HepG2 (cell line): Measurements from ENCODE around the gene DLG2. TPM values are rescaled to one million over a fixed set of nuclear protein-coding genes. Genes with fewer than 3 reads are reported as not detected.

Experiments
- ATAC-seq: fragments of 200-7000 bp; cut with Tn5 transposase; 3 replicates; pipeline ENCODE4 v1.9.1; 2020; ENCODE audit warnings: mild to moderate bottlenecking, moderate library complexity
- BruUV-seq: library from RNA; stranded (reverse); fragments of 400-500 nt; replicated peaks from 2 replicates; lab custom pipeline; 2021; lab: Mats Ljungman, UMichigan
- CTCF ChIA-PET: fragments of 300-600 bp; formaldehyde crosslinking; extraction: SDS; loops from one replicate; lab custom pipeline; 2021; ENCODE audit warnings: low total read pairs, inconsistent platforms, low intra/inter-chr PET ratio; lab: Yijun Ruan, JAX
- POLR2A ChIA-PET: fragments of 350-600 bp; sonication (Branson Sonifier 250); formaldehyde crosslinking; loops from one replicate; lab custom pipeline; 2020; ENCODE audit warnings: antibody characterized with exemption, inconsistent platforms; lab: Yijun Ruan, JAX
- DNase-seq: peaks from one replicate; pipeline ENCODE4 v3.0.0-alpha.2; 2015; ENCODE audit warnings: low spot score
- FAIRE-seq: peaks from 3 replicates; lab custom pipeline; 2011; peaks lifted over from hg19 to GRCh38; lab: Jason Lieb, UNC
- H2AFZ ChIP-seq: one replicate; pipeline ENCODE4 v1.6.1; 2011; ENCODE audit warnings: low read length, inconsistent platforms
- H3K27ac ChIP-seq: fragments of 300-600 bp; 3 replicates; pipeline ENCODE4 v1.8.0; 2011; ENCODE audit warnings: mixed run types, mild to moderate bottlenecking, mixed read lengths, low read length, inconsistent platforms; ENCODE audit not compliant: insufficient read depth; ENCODE audit errors: extremely low read length
- H3K27me3 ChIP-seq, 2 experiments: fragments of 200-600 bp in 1 of 2; 2 replicates in 1 of 2; 3 replicates in 1 of 2; pipeline versions ENCODE4 v1.6.0 to v1.8.0; 2011; ENCODE audit warnings: low read length in 2 of 2, mild to moderate bottlenecking in 2 of 2, moderate library complexity in 2 of 2, inconsistent platforms in 1 of 2; ENCODE audit not compliant: insufficient read depth in 2 of 2, control insufficient read depth in 1 of 2
- H3K36me3 ChIP-seq, 2 experiments: fragments of 200-600 bp in 1 of 2; replicated peaks in 1 of 2; 2 replicates in 1 of 2; 3 replicates in 1 of 2; pipeline versions ENCODE4 v1.5.1 to v1.8.0; 2011; ENCODE audit warnings: low read length in 2 of 2, inconsistent platforms in 1 of 2; ENCODE audit not compliant: insufficient read depth in 2 of 2, control insufficient read depth in 1 of 2
- H3K4me1 ChIP-seq: 2 replicates; pipeline ENCODE4 v1.5.1; 2012; ENCODE audit warnings: low read length, inconsistent platforms; ENCODE audit not compliant: insufficient read depth
- H3K4me2 ChIP-seq: 2 replicates; pipeline ENCODE4 v1.6.0; 2011; ENCODE audit warnings: low read depth, low read length, inconsistent platforms
- H3K4me3 ChIP-seq, 3 experiments: fragments of 200-600 bp in 1 of 3; sonication (generic), shearing (Covaris generic) in 1 of 3; replicated peaks in 1 of 3; 2 replicates each; pipeline ENCODE4 v1.5.1; 2011 to 2016; ENCODE audit warnings: low read length in 3 of 3, inconsistent platforms in 2 of 3, low read depth in 2 of 3, mild to moderate bottlenecking in 2 of 3, control low read depth in 1 of 3, mixed read lengths in 1 of 3; ENCODE audit not compliant: insufficient read depth in 1 of 3
- H3K79me2 ChIP-seq: one replicate; pipeline ENCODE4 v1.6.1; 2011; ENCODE audit warnings: low read length, inconsistent platforms; ENCODE audit not compliant: insufficient read depth
- H3K9ac ChIP-seq: 2 replicates; pipeline ENCODE4 v1.6.0; 2011; ENCODE audit warnings: mild to moderate bottlenecking, low read depth, low read length, inconsistent platforms; ENCODE audit not compliant: insufficient read depth
- H3K9me3 ChIP-seq: 2 replicates; pipeline ENCODE4 v1.5.1; 2012; ENCODE audit warnings: mild to moderate bottlenecking, low read length
- H4K20me1 ChIP-seq: 2 replicates; pipeline ENCODE4 v1.6.0; 2011; ENCODE audit warnings: inconsistent platforms, mild to moderate bottlenecking, low read length, moderate library complexity; ENCODE audit not compliant: insufficient read depth
- AHR ChIP-seq: IDR thresholded peaks from 2 replicates; pipeline ENCODE4 v1.6.1; 2018; ENCODE audit warnings: missing genetic modification reagents, missing compliant biosample characterization
- GFI1 ChIP-seq: sonication (generic); formaldehyde crosslinking; IDR thresholded peaks from 2 replicates; pipeline ENCODE4 v1.5.0; 2020; ENCODE audit warnings: missing genetic modification reagents, mild to moderate bottlenecking, borderline replicate concordance
- NCOA1 ChIP-seq: sonication (generic); formaldehyde crosslinking; IDR thresholded peaks from 2 replicates; pipeline ENCODE4 v1.9.0; 2021; ENCODE audit warnings: missing genetic modification reagents
- NR2F6 ChIP-seq, 2 experiments: IDR thresholded peaks; 2 replicates each; pipeline ENCODE4 v1.6.1; 2016; ENCODE audit warnings: antibody characterized with exemption in 1 of 2, mild to moderate bottlenecking in 1 of 2
- RXRB ChIP-seq: IDR thresholded peaks from 2 replicates; pipeline ENCODE4 v1.6.1; 2016; ENCODE audit warnings: borderline replicate concordance, missing genetic modification reagents, missing compliant biosample characterization
- SP5 ChIP-seq: IDR thresholded peaks from 2 replicates; pipeline ENCODE4 v1.6.1; 2016; ENCODE audit warnings: low read depth, borderline replicate concordance
- ZBTB1 ChIP-seq: sonication (generic); formaldehyde crosslinking; IDR thresholded peaks from 2 replicates; pipeline ENCODE4 v1.4.0; 2020; ENCODE audit warnings: missing genetic modification reagents, borderline replicate concordance
- ZBTB3 ChIP-seq: sonication (generic); formaldehyde crosslinking; IDR thresholded peaks from 2 replicates; pipeline ENCODE4 v1.4.0; 2020; ENCODE audit warnings: low read depth, mild to moderate bottlenecking, moderate library complexity, missing genetic modification reagents, borderline replicate concordance
- ZNF121 ChIP-seq: sonication (generic); formaldehyde crosslinking; IDR thresholded peaks from 2 replicates; pipeline ENCODE4 v1.5.0; 2020; ENCODE audit warnings: mild to moderate bottlenecking, missing genetic modification reagents
- ZNF878 ChIP-seq: sonication (generic); formaldehyde crosslinking; IDR thresholded peaks from 2 replicates; pipeline ENCODE4 v1.8.1; 2023; ENCODE audit warnings: mild to moderate bottlenecking, missing genetic modification reagents, moderate library complexity
- WGBS: methylation state at CpG from one replicate; pipeline ENCODE4 v1.1.6; 2017; ENCODE audit warnings: low lambda C conversion rate; 5-methylcytosine and 5-hydroxymethylcytosine counted together
- in situ Hi-C: cut with HindIII; loops from 2 replicates; pipeline ENCODE4 v1.10.0; 2017; ENCODE audit warnings: low pct_unique_long_range_greater_than_20kb; ENCODE audit not compliant: extremely low pct_ligation_motif_present
- intact Hi-C: fragments of 100-400 bp; cut with micrococcal nuclease; formaldehyde crosslinking; loops from one replicate; pipeline ENCODE4 v1.10.0; 2022; ENCODE audit not compliant: unreplicated experiment
- polyA plus RNA-seq, 8 experiments: library from polyadenylated mRNA; depleted of rRNA in 3 of 8; stranded (reverse) in 7 of 8; unstranded in 1 of 8; fragments of >200 nt; fragmentation: Illumina TruSeq in 4 of 8; extraction: Trizol in 4 of 8; gene quantifications; 2 replicates each; pipeline versions ENCODE4 v1.2.1 to v1.2.3, GENCODE V29; 2011 to 2016; ENCODE audit warnings: low read depth in 4 of 8, missing spikeins in 1 of 8, mixed read lengths in 1 of 8; ENCODE audit not compliant: insufficient read depth in 1 of 8
- total RNA-seq, 5 experiments: library from RNA; depleted of rRNA; stranded (reverse); fragments of >200 nt; fragmentation: Illumina TruSeq; extraction: Trizol; gene quantifications; 2 replicates each; pipeline ENCODE4 v1.2.3, GENCODE V29; 2016; ENCODE audit warnings: low read depth in 1 of 5
- TF ChIP-seq, protein P1 (sequence below): sonication (generic); formaldehyde crosslinking; IDR thresholded peaks from 2 replicates; pipeline ENCODE4 v1.8.0; 2023; ENCODE audit warnings: mild to moderate bottlenecking, missing genetic modification reagents
- TF ChIP-seq, protein P2 (sequence below): sonication (generic); formaldehyde crosslinking; IDR thresholded peaks from 2 replicates; pipeline ENCODE4 v1.5.0; 2020; ENCODE audit warnings: missing genetic modification reagents
- TF ChIP-seq, protein P3 (sequence below): sonication (generic); formaldehyde crosslinking; IDR thresholded peaks from 2 replicates; pipeline ENCODE4 v1.5.0; 2020; ENCODE audit warnings: missing genetic modification reagents
- TF ChIP-seq, protein P4 (sequence below): sonication (generic); formaldehyde crosslinking; IDR thresholded peaks from 2 replicates; pipeline ENCODE4 v1.4.0; 2020; ENCODE audit warnings: missing genetic modification reagents
- TF ChIP-seq, protein P5 (sequence below): sonication (generic); formaldehyde crosslinking; conservative IDR thresholded peaks from 2 replicates; pipeline ENCODE4 v1.4.0; 2020; ENCODE audit warnings: missing genetic modification reagents

DLG2 gene
- total and polyA plus RNA-seq, 2 of the 13 experiments (the other 11 are each of a cell fraction or from before 2014, with no cell fraction given), result 0.46 to 1.0 TPM

DNA sequence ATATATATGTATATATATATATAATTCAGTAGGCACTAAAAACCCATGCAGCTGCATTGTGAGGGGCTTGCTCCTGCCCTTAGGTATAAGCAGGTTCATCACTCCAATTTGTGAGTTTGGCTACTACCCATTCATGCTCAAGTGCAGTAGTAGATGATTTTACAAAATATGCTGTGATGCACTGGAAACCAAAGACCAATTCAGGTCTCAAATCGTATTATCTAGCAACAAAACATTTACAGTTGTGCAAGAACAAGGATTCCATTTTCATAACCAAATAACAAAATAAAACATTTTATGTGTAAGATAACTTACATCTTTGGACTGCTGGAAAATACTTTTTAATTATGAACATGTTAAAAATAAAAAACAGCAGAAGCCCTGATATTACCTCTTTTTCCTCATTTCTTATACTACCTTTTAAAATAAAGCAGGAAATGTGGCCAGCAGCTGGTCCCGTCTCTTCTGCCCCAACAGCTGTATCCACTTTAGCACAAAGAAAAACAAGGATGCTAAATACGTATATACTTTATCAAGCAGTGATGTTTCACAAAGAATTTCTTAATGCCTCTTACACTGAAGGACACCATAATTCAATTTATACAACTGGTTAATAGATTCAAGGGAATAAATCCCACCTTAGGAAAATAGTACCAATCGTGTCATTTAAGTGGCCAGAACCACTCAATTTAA lies 35.0 kb upstream of the DLG2 start:
- H3K27ac ChIP-seq, result no peak overlapping the region
- peaks cover 64% of the 10 kb centered on the region for H3K79me2 ChIP-seq
- 14% methylated on average over 4 of the region's 4 CpGs for WGBS
- H2AFZ ChIP-seq, result no peak overlapping the region
- H3K9ac ChIP-seq, result peak overlapping the region; percentile 98
- intact Hi-C loops, result no loop called here
- no TSS peak for BruUV-seq
- ChIA-PET CTCF (no interaction called here), POLR2A (interaction anchor here (2.6 to 10.0 kb wide), 2 partner anchors 8 to 12 kb away, joined by 7 to 112 read pairs; partner anchors contain the start of gene TMEM126A)
- peak overlapping the region; percentile 88 for H3K4me2 ChIP-seq
- peaks cover 0 to 8% of the 10 kb centered on the region in 2 experiments; a peak in 1 of 5 replicates for H3K36me3 ChIP-seq
- FAIRE-seq (no peak), DNase-seq (no peak), ATAC-seq (no peak)
- H3K9me3 ChIP-seq, result no peaks in the 10 kb centered on the region
- TF ChIP-seq ZBTB3 (CRISPR knock-in tag) (no peak), ZNF878 (CRISPR knock-in tag) (no peak), ZNF121 (CRISPR knock-in tag) (no peak), SP5 (CRISPR knock-in tag) (no peak), GFI1 (CRISPR knock-in tag) (no peak), RXRB (CRISPR knock-in tag) (no peak), AHR (CRISPR knock-in tag) (no peak), NR2F6 (IDR thresholded peaks at IDR 0.05) (no peak), NR2F6 (CRISPR knock-in tag; IDR thresholded peaks at IDR 0.05) (no peak), NCOA1 (no peak), ZBTB1 (CRISPR knock-in tag) (no peak)
- TF ChIP-seq, protein P1, sequence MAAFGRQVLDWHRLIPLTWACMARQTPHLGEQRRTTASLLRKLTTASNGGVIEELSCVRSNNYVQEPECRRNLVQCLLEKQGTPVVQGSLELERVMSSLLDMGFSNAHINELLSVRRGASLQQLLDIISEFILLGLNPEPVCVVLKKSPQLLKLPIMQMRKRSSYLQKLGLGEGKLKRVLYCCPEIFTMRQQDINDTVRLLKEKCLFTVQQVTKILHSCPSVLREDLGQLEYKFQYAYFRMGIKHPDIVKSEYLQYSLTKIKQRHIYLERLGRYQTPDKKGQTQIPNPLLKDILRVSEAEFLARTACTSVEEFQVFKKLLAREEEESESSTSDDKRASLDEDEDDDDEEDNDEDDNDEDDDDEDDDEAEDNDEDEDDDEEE (CRISPR knock-in tag), result no peak
- TF ChIP-seq, protein P2, sequence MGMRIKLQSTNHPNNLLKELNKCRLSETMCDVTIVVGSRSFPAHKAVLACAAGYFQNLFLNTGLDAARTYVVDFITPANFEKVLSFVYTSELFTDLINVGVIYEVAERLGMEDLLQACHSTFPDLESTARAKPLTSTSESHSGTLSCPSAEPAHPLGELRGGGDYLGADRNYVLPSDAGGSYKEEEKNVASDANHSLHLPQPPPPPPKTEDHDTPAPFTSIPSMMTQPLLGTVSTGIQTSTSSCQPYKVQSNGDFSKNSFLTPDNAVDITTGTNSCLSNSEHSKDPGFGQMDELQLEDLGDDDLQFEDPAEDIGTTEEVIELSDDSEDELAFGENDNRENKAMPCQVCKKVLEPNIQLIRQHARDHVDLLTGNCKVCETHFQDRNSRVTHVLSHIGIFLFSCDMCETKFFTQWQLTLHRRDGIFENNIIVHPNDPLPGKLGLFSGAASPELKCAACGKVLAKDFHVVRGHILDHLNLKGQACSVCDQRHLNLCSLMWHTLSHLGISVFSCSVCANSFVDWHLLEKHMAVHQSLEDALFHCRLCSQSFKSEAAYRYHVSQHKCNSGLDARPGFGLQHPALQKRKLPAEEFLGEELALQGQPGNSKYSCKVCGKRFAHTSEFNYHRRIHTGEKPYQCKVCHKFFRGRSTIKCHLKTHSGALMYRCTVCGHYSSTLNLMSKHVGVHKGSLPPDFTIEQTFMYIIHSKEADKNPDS (CRISPR knock-in tag), result no peak
- TF ChIP-seq, protein P3, sequence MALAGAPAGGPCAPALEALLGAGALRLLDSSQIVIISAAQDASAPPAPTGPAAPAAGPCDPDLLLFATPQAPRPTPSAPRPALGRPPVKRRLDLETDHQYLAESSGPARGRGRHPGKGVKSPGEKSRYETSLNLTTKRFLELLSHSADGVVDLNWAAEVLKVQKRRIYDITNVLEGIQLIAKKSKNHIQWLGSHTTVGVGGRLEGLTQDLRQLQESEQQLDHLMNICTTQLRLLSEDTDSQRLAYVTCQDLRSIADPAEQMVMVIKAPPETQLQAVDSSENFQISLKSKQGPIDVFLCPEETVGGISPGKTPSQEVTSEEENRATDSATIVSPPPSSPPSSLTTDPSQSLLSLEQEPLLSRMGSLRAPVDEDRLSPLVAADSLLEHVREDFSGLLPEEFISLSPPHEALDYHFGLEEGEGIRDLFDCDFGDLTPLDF (CRISPR knock-in tag), result no peak
- TF ChIP-seq, protein P4, sequence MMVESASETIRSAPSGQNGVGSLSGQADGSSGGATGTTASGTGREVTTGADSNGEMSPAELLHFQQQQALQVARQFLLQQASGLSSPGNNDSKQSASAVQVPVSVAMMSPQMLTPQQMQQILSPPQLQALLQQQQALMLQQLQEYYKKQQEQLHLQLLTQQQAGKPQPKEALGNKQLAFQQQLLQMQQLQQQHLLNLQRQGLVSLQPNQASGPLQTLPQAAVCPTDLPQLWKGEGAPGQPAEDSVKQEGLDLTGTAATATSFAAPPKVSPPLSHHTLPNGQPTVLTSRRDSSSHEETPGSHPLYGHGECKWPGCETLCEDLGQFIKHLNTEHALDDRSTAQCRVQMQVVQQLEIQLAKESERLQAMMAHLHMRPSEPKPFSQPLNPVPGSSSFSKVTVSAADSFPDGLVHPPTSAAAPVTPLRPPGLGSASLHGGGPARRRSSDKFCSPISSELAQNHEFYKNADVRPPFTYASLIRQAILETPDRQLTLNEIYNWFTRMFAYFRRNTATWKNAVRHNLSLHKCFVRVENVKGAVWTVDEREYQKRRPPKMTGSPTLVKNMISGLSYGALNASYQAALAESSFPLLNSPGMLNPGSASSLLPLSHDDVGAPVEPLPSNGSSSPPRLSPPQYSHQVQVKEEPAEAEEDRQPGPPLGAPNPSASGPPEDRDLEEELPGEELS (CRISPR knock-in tag), result no peak
- TF ChIP-seq, protein P5, sequence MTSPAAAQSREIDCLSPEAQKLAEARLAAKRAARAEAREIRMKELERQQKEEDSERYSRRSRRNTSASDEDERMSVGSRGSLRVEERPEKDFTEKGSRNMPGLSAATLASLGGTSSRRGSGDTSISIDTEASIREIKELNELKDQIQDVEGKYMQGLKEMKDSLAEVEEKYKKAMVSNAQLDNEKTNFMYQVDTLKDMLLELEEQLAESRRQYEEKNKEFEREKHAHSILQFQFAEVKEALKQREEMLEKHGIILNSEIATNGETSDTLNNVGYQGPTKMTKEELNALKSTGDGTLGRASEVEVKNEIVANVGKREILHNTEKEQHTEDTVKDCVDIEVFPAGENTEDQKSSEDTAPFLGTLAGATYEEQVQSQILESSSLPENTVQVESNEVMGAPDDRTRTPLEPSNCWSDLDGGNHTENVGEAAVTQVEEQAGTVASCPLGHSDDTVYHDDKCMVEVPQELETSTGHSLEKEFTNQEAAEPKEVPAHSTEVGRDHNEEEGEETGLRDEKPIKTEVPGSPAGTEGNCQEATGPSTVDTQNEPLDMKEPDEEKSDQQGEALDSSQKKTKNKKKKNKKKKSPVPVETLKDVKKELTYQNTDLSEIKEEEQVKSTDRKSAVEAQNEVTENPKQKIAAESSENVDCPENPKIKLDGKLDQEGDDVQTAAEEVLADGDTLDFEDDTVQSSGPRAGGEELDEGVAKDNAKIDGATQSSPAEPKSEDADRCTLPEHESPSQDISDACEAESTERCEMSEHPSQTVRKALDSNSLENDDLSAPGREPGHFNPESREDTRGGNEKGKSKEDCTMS (CRISPR knock-in tag), result no peak
- in situ Hi-C loops, result no loop called here
- peaks cover 29% of the 10 kb centered on the region for H4K20me1 ChIP-seq
- peaks cover 52% of the 10 kb centered on the region for H3K4me1 ChIP-seq
- H3K4me3 ChIP-seq, result peak overlapping the region; percentile 72 to 95 (median 86); a peak in 5 of 6 replicates
- H3K27me3 ChIP-seq, result no peaks in the 10 kb centered on the region; a peak in 1 of 5 replicates
